GM19238 (cell line): ENCODE measurements around the gene CACNA1H.

Source experiments
- DNase-seq: peaks from one replicate; pipeline ENCODE4 v3.0.0; 2011; ENCODE audit warnings: low spot score; ENCODE audit not compliant: insufficient read length

Gene CACNA1H

GRCh38 chr16:1152651-1153259, at the start of gene CACNA1H:
Gene CACNA1H, plus strand, starts transcription at chr16:1153106. Its CDS starts 632 bp downstream, at chr16:1153738.
- DNase-seq, result peak; percentile 36

- DNase-seq, result no peak
Observed at GRCh38 chr16:1103636-1103980, 49.3 kb upstream of the CACNA1H start.

- DNase-seq, result peak; percentile 57
Observed at GRCh38 chr16:1105888-1106620, 46.9 kb upstream of the CACNA1H start.

GRCh38 chr16:1106659-1107058, 46.2 kb upstream of the CACNA1H start:
- DNase-seq, result no peak

- no peak for DNase-seq
Observed at GRCh38 chr16:1107141-1107540, 45.8 kb upstream of the CACNA1H start.

GRCh38 chr16:1107731-1108130, 45.2 kb upstream of the CACNA1H start:
- DNase-seq, result no peak

- DNase-seq, result no peak
Observed at GRCh38 chr16:1108299-1109252, 44.3 kb upstream of the CACNA1H start.

- DNase-seq, result no peak
Observed at GRCh38 chr16:1109648-1110047, 43.3 kb upstream of the CACNA1H start.

- DNase-seq, result no peak
Observed at GRCh38 chr16:1112506-1113184, 40.3 kb upstream of the CACNA1H start.

GRCh38 chr16:1113489-1113888, 39.4 kb upstream of the CACNA1H start:
- no peak for DNase-seq

- no peak for DNase-seq
Observed at GRCh38 chr16:1113889-1114526, 38.9 kb upstream of the CACNA1H start.

- no peak for DNase-seq
Observed at GRCh38 chr16:1116693-1117077, 36.2 kb upstream of the CACNA1H start.

GRCh38 chr16:1117176-1117900, 35.6 kb upstream of the CACNA1H start:
- DNase-seq, result no peak

GRCh38 chr16:1117926-1118325, 35.0 kb upstream of the CACNA1H start:
- DNase-seq, result no peak

- no peak for DNase-seq
Observed at GRCh38 chr16:1119129-1119528, 33.8 kb upstream of the CACNA1H start.

GRCh38 chr16:1119766-1120576, 32.9 kb upstream of the CACNA1H start:
- no peak for DNase-seq

GRCh38 chr16:1120577-1120941, 32.3 kb upstream of the CACNA1H start:
- no peak for DNase-seq

GRCh38 chr16:1121009-1121408, 31.9 kb upstream of the CACNA1H start:
- no peak for DNase-seq

GRCh38 chr16:1121601-1122397, 31.1 kb upstream of the CACNA1H start:
- no peak for DNase-seq
